Germinal center (tissue), 1 donor: Measurements from ENCODE around the gene SLC23A3.

Experiments used
- DNase-seq: peaks from one replicate; pipeline ENCODE4 v3.0.0; 2012; ENCODE audit warnings: mixed read lengths, low spot score

The SLC23A3 gene

GRCh38 chr2:219169930-219170654 is at the start of gene SLC23A3:
TSS of gene SLC23A3 (minus strand) at chr2:219170029. CDS start at chr2:219169984, 45 bp downstream.
- DNase-seq, result no peak

- peak; percentile 95 for DNase-seq
These were observed 49.2 kb upstream of the SLC23A3 start, which contains the start of gene ABCB6 for GRCh38 chr2:219218732-219219701. TSS of gene ABCB6 (minus strand) at chr2:219218958. CDS start at chr2:219218673, 285 bp downstream.

- DNase-seq, result no peak
These were observed 48.4 kb upstream of the SLC23A3 start for GRCh38 chr2:219218217-219218731.

- DNase-seq, result no peak
These were observed 46.7 kb upstream of the SLC23A3 start for GRCh38 chr2:219216535-219216915.

GRCh38 chr2:219215871-219216534 is 46.2 kb upstream of the SLC23A3 start:
- DNase-seq, result no peak

GRCh38 chr2:219214786-219215185 is 45.0 kb upstream of the SLC23A3 start:
- DNase-seq, result no peak

GRCh38 chr2:219214141-219214540 is 44.3 kb upstream of the SLC23A3 start:
- no peak for DNase-seq

GRCh38 chr2:219213486-219214071 is 43.8 kb upstream of the SLC23A3 start:
- no peak for DNase-seq

- no peak for DNase-seq
These were observed 43.2 kb upstream of the SLC23A3 start for GRCh38 chr2:219213026-219213415.

- DNase-seq, result no peak
These were observed 41.1 kb upstream of the SLC23A3 start for GRCh38 chr2:219210886-219211362.

GRCh38 chr2:219210196-219210885 is 40.5 kb upstream of the SLC23A3 start:
- no peak for DNase-seq

- DNase-seq, result no peak
These were observed 39.7 kb upstream of the SLC23A3 start for GRCh38 chr2:219209236-219210195.

GRCh38 chr2:219207884-219208740 is 38.3 kb upstream of the SLC23A3 start:
- no peak for DNase-seq

- no peak for DNase-seq
These were observed 37.5 kb upstream of the SLC23A3 start for GRCh38 chr2:219207134-219207883.

GRCh38 chr2:219206328-219207133 is 36.7 kb upstream of the SLC23A3 start, which contains the start of gene ZFAND2B:
TSS of gene ZFAND2B (plus strand) at chr2:219206782. CDS start at chr2:219206988, 206 bp downstream.
- peak; percentile 98 for DNase-seq

- DNase-seq, result no peak
These were observed 36.1 kb upstream of the SLC23A3 start for GRCh38 chr2:219205981-219206327.

- DNase-seq, result no peak
These were observed 35.3 kb upstream of the SLC23A3 start for GRCh38 chr2:219205165-219205538.
